Liver (tissue), 3 donors: ENCODE measurements around the gene GPC3.

ENCODE experiments used
- CTCF ChIP-seq: fragments of 150-350 bp; IDR thresholded peaks from 2 replicates; pipeline ENCODE4 v1.5.1; 2017; ENCODE audit warnings: improper control_type of control experiment, low read depth, low read length; ENCODE audit not compliant: missing input control
- EGR1 ChIP-seq, 2 donors: IDR thresholded peaks; 2 replicates each; pipeline ENCODE4 v1.6.1; 2016 to 2018; ENCODE audit warnings: antibody characterized with exemption in 2 of 2, low read depth in 2 of 2
- TAF1 ChIP-seq: conservative IDR thresholded peaks from 2 replicates; pipeline ENCODE4 v1.6.1; 2016; ENCODE audit warnings: antibody characterized with exemption, mild to moderate bottlenecking
- YY1 ChIP-seq: IDR thresholded peaks from 2 replicates; pipeline ENCODE4 v1.6.1; 2016; ENCODE audit warnings: antibody characterized with exemption, mild to moderate bottlenecking
- donor health status: healthy.
- donor health status: healthy.

GRCh38 chrX:133836561-133836960, 148.8 kb downstream of the GPC3 start:
- TF ChIP-seq YY1 (no peak), TAF1 (no peak), CTCF (no peak), EGR1 (IDR thresholded peaks at IDR 0.05; ENCODE audit: low read depth in 2 of 2) (no peak)
